AG09319 (cell line): ENCODE data around the gene CATSPERE.

Experiments
- DNase-seq: peaks from one replicate; pipeline ENCODE4 v3.0.0-alpha.2; 2010; ENCODE audit warnings: low read depth; ENCODE audit errors: extremely low read depth
- CTCF ChIP-seq: IDR thresholded peaks from 2 replicates; pipeline ENCODE4 v1.5.1; 2011; ENCODE audit warnings: low read depth, mild to moderate bottlenecking, inconsistent platforms, low read length, moderate library complexity

CATSPERE gene

GRCh38 chr1:244647819-244648218 is 186.7 kb downstream of the CATSPERE start:
- no peak for DNase-seq
- TF ChIP-seq CTCF: no peak

- no peak for DNase-seq
- TF ChIP-seq CTCF: no peak
These were observed 191.0 kb downstream of the CATSPERE start for GRCh38 chr1:244651956-244652622.

- TF ChIP-seq CTCF: peak; percentile 48
- peak; percentile 99 for DNase-seq
These were observed 191.8 kb downstream of the CATSPERE start, which contains the start of gene DESI2 for GRCh38 chr1:244652623-244653438. DESI2 (plus strand) TSS chr1:244653126; CDS start chr1:244653314, 188 bp downstream.

GRCh38 chr1:244653439-244654107 is 192.5 kb downstream of the CATSPERE start:
- TF ChIP-seq CTCF: no peak
- no peak for DNase-seq

GRCh38 chr1:244654108-244655038 is 193.3 kb downstream of the CATSPERE start:
- no peak for TF ChIP-seq CTCF
- DNase-seq: no peak

GRCh38 chr1:244655186-244655585 is 194.1 kb downstream of the CATSPERE start:
- no peak for TF ChIP-seq CTCF
- no peak for DNase-seq
